HG03469 (cell line): ENCODE results near the gene SEMA4D.

Experiments used
- ATAC-seq: cut with Tn5 transposase; IDR thresholded peaks from one replicate; pipeline ENCODE4 v1.9.1; 2021; ENCODE audit warnings: mild to moderate bottlenecking, moderate library complexity, moderate number of reproducible peaks; ENCODE audit not compliant: unreplicated experiment

Gene SEMA4D

GRCh38 chr9:89528540-89528939 is 30.6 kb upstream of the SEMA4D start:
- ATAC-seq: no peak

- no peak for ATAC-seq
These were observed 30.2 kb upstream of the SEMA4D start for GRCh38 chr9:89528131-89528530.

- no peak for ATAC-seq
These were observed 29.2 kb upstream of the SEMA4D start for GRCh38 chr9:89527084-89527483.

- no peak for ATAC-seq
These were observed 28.8 kb upstream of the SEMA4D start for GRCh38 chr9:89526667-89527066.

GRCh38 chr9:89525446-89526374 is 27.8 kb upstream of the SEMA4D start:
- no peak for ATAC-seq

GRCh38 chr9:89524963-89525362 is 27.1 kb upstream of the SEMA4D start:
- ATAC-seq: no peak

- ATAC-seq: no peak
These were observed 26.0 kb upstream of the SEMA4D start for GRCh38 chr9:89523948-89524347.

GRCh38 chr9:89522959-89523285 is 25.0 kb upstream of the SEMA4D start:
- ATAC-seq: no peak

- peak; percentile 84 for ATAC-seq
These were observed 24.5 kb upstream of the SEMA4D start for GRCh38 chr9:89522261-89522958.

- ATAC-seq: no peak
These were observed 21.5 kb upstream of the SEMA4D start for GRCh38 chr9:89519366-89519805.

- ATAC-seq: no peak
These were observed 20.8 kb upstream of the SEMA4D start for GRCh38 chr9:89518466-89519365.

- no peak for ATAC-seq
These were observed 17.5 kb upstream of the SEMA4D start for GRCh38 chr9:89515416-89515815.

GRCh38 chr9:89514956-89515355 is 17.0 kb upstream of the SEMA4D start:
- ATAC-seq: no peak

GRCh38 chr9:89514337-89514736 is 16.4 kb upstream of the SEMA4D start:
- ATAC-seq: no peak

- no peak for ATAC-seq
These were observed 15.9 kb upstream of the SEMA4D start for GRCh38 chr9:89513837-89514236.

- no peak for ATAC-seq
These were observed 14.5 kb upstream of the SEMA4D start for GRCh38 chr9:89512382-89512781.

- ATAC-seq: no peak
These were observed 11.2 kb upstream of the SEMA4D start for GRCh38 chr9:89508951-89509615.

- ATAC-seq: no peak
These were observed 8.0 kb upstream of the SEMA4D start for GRCh38 chr9:89505911-89506310.

- ATAC-seq: no peak
These were observed 7.1 kb upstream of the SEMA4D start for GRCh38 chr9:89505048-89505447.

- ATAC-seq: no peak
These were observed 4.8 kb upstream of the SEMA4D start for GRCh38 chr9:89502671-89503070.
